ENCODE measurements around the gene TMEM158.

GRCh38 chr3:45234250-45234649 lies 8.2 kb upstream of the TMEM158 start:
- TF ChIP-seq CTCF (IDR thresholded peaks at IDR 0.05; ENCODE audit: poor library complexity, severe bottlenecking) (no peak), EZH2 (IDR thresholded peaks at IDR 0.05; ENCODE audit: borderline replicate concordance, insufficient read depth, low read length, poor library complexity, severe bottlenecking) (no peak), POLR2AphosphoS5 (IDR thresholded peaks at IDR 0.05) (no peak), EP300 (conservative IDR thresholded peaks at IDR 0.05; ENCODE audit: poor library complexity, severe bottlenecking) (no peak), SMC3 (conservative IDR thresholded peaks at IDR 0.05; ENCODE audit: poor library complexity) (no peak), RAD21 (conservative IDR thresholded peaks at IDR 0.05) (no peak), REST (IDR thresholded peaks at IDR 0.05; ENCODE audit: borderline replicate concordance) (no peak), TAF1 (IDR thresholded peaks at IDR 0.05; ENCODE audit: low read depth) (no peak), MXI1 (conservative IDR thresholded peaks at IDR 0.05; ENCODE audit: poor library complexity, severe bottlenecking) (no peak)
